NCI-H82 treated with DMSO at 0.1 percent for 48 hours (cell line): Measurements from ENCODE around the gene SELENOK.
A peak's percentile ranks its signal among the peaks of the same experiment; 100 is the strongest.

Source experiments
- DNase-seq: peaks from one replicate; lab custom pipeline; 2025; ENCODE audit not compliant: unreplicated experiment; lab: John Stamatoyannopoulos, UW

Gene SELENOK

GRCh38 chr3:53884623-53885022 is 7.0 kb downstream of the SELENOK start:
- no peak for DNase-seq

GRCh38 chr3:53883008-53883407 is 8.7 kb downstream of the SELENOK start:
- DNase-seq, result no peak

- DNase-seq, result peak; percentile 58
These were observed 9.7 kb downstream of the SELENOK start, which contains the start of gene ACTR8 for GRCh38 chr3:53881691-53882593. ACTR8 (minus strand) TSS chr3:53882152; CDS start chr3:53882101, 51 bp downstream.

GRCh38 chr3:53880396-53881345 is 11.0 kb downstream of the SELENOK start:
- no peak for DNase-seq

GRCh38 chr3:53865732-53866499 is 25.7 kb downstream of the SELENOK start:
- DNase-seq, result no peak

GRCh38 chr3:53863145-53863544 is 28.5 kb downstream of the SELENOK start:
- no peak for DNase-seq

- DNase-seq, result no peak
These were observed 29.4 kb downstream of the SELENOK start for GRCh38 chr3:53862241-53862640.

- no peak for DNase-seq
These were observed 31.5 kb downstream of the SELENOK start for GRCh38 chr3:53860196-53860595.

- DNase-seq, result no peak
These were observed 32.5 kb downstream of the SELENOK start for GRCh38 chr3:53859178-53859577.

- DNase-seq, result no peak
These were observed 33.4 kb downstream of the SELENOK start for GRCh38 chr3:53858096-53858741.

GRCh38 chr3:53856964-53857363 is 34.7 kb downstream of the SELENOK start:
- DNase-seq, result no peak

- DNase-seq, result no peak
These were observed 40.8 kb downstream of the SELENOK start for GRCh38 chr3:53850895-53851294.

GRCh38 chr3:53849916-53850315 is 41.7 kb downstream of the SELENOK start:
- DNase-seq, result no peak

- no peak for DNase-seq
These were observed 44.9 kb downstream of the SELENOK start for GRCh38 chr3:53846851-53847155.

- no peak for DNase-seq
These were observed 45.4 kb downstream of the SELENOK start, which contains the start of the genes CHDH and IL17RB for GRCh38 chr3:53846134-53846850. CHDH (minus strand) TSS chr3:53846419; CDS start chr3:53824008, 22,411 bp downstream. IL17RB (plus strand) TSS chr3:53846568; CDS start chr3:53846589, 21 bp downstream.

- no peak for DNase-seq
These were observed 45.9 kb downstream of the SELENOK start for GRCh38 chr3:53845881-53846133.

- DNase-seq, result no peak
These were observed 46.4 kb downstream of the SELENOK start for GRCh38 chr3:53845103-53845880.

- no peak for DNase-seq
These were observed 47.2 kb downstream of the SELENOK start for GRCh38 chr3:53844262-53845102.
